NCI-H446 treated with DMSO at 0.1 percent for 48 hours (cell line): ENCODE measurements around the gene TPPP2.

Experiments
- DNase-seq: peaks from one replicate; lab custom pipeline; 2025; lab: John Stamatoyannopoulos, UW

TPPP2 gene

GRCh38 chr14:21057803-21058675 is 28.0 kb downstream of the TPPP2 start, which contains the start of gene RNASE8:
Gene RNASE8 (plus strand): TSS chr14:21057822. CDS start chr14:21057893, 71 bp downstream.
- no peak for DNase-seq

DNA sequence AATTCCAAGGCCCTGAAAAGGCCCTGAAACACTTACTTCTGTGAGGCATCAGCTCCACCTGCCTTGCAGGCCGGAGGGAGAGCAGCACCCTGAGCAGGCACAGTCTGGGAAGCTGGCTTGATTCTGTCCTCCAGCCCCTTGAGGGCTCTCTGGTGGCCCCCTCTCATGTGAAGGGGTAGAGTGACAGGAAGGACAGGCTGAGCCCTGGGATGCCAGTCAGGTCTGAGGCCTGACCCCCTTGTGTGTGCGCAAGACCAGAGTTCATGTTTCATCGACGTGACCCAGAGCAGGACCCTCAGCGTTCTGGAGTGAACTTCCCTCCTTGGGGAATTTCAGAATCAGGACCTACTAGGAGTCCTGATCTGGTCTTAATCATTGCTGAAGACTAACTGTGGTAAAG is 28.9 kb downstream of the TPPP2 start:
- no peak for DNase-seq

- no peak for DNase-seq
Observed at GRCh38 chr14:21059842-21060613, 30.0 kb downstream of the TPPP2 start.

DNA sequence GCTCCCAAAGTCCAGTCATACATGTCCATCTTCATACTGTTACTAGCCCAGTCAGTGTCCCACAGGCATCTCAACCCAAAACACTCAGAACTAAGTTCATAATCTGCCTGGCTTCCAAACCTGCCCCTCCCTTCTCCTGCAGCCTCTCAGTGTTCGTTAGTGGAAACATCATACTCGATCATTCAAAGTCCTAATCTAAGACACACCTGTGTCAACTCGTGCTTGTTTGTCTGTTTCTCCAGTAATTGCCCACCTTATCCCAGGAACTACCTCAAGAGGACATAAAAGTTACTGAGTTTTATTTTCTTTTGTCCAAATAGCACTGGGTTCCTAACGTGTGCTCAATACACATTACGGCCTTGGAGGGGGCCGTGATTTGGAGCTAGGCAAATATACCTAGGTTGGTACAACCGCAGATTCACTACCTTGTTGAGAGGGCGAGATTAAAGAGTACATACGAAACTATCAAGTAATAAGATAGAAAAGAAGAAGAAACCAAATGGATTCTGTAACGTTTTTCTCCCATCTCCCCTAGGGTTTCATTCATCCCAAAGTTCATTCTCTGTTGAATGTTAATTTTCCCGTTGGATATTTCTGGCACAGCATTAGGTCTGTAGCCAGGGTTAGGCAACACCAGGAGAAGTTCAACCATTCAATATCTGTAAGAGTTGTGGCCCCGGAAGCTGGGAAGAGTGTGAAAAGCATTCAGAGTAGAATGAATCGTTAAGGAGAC is 30.8 kb downstream of the TPPP2 start:
- DNase-seq = no peak

- DNase-seq = no peak
Observed at GRCh38 chr14:21061347-21061668, 31.3 kb downstream of the TPPP2 start.

- peak; percentile 18 for DNase-seq
Observed at GRCh38 chr14:21063479-21063878, 33.5 kb downstream of the TPPP2 start.

GRCh38 chr14:21066882-21067502 is 37.0 kb downstream of the TPPP2 start:
- no peak for DNase-seq

- peak; percentile 27 for DNase-seq
Observed at GRCh38 chr14:21068521-21069387, 38.7 kb downstream of the TPPP2 start.

DNA sequence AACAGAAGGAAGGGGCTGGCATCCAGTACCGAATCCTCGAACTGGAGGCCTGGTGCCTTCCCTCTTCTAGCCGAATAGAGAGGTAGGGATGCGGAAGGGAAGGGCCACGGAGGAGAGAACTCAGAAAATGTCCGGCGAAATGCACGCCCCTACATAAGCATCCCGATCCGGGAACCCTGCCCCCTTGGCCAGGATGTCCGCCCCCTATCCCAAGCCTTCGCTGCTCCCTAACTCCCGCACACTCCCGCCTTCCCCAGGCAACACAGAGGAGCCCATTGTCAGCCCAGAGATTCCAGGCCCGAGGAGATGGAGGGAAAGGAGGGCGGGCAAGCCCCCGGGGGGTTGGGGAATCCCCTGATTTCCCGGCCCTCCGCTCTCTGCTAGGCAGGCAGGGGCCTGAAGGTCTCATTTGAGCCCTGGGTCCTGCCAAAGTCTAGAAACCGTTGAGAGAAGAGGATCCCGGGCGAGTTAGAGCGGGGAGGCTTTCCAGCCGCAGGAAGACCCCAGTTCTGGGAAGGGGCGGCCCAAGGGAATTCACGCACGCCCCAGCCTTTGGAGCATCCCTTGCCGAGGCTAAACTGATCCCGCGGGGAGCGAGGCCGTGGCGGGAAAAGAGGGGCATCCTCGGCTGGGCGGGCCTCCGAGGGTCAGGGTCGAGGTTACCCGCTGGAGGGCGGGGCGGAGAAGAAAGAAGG is 39.5 kb downstream of the TPPP2 start:
- no peak for DNase-seq

- no peak for DNase-seq
Observed at GRCh38 chr14:21070083-21070609, 40.1 kb downstream of the TPPP2 start, which contains the start of gene ARHGEF40. Gene ARHGEF40 (plus strand): TSS chr14:21070304. CDS start chr14:21070397, 93 bp downstream.

DNA sequence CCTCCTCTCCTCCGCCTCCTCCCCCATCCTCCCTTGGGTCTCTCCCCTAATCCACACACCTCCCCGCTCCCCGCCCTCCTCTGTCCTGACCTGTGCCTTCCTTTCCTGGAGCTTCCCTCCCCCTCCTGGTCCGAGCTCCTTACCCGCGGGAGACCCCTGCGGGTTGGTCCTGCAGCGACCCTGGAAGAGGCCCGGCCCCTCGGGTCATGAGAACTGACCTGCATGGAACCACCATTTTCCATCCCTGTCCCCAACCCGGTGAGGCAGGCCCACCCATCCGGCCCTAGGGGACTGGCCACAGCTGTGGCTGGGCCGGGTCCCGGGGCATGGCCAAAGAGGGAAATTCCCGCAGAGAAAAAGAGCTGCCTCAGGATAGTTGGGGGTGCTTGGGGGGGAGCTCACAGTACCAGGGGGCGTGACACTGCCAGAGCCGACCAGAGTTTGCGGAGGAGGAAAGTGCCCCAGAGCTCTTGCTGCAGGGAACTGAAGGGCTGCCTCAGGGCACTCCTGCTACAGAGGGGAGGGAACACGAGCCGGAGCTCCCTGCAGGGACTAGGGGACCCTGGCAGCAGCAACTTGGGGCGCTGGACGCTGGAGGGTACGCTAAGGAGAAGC is 40.7 kb downstream of the TPPP2 start:
- DNase-seq = no peak

GRCh38 chr14:21071225-21072030 is 41.4 kb downstream of the TPPP2 start:
- DNase-seq = peak; percentile 56

DNA sequence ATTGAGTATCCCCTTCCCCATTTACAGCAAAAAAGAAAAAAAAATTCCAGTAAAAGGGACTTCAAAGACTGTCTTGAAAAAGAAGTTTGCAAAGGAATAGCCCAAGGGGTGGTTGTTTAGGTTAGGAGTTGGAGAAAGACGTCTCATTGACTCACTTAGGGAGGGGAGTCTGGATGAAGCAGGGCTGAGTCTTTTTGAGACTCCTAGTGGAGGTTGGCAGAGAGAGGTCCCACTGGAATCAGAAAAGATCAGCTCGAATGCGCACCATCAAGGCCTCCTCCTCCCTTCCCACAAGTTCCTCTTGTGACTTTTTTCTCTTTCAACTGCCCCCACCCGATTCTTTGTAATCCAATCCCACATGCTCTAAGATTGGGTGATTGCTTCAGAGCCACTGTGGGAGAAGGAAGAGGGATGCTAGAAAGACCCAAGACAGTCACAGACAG is 42.0 kb downstream of the TPPP2 start:
- no peak for DNase-seq

DNA sequence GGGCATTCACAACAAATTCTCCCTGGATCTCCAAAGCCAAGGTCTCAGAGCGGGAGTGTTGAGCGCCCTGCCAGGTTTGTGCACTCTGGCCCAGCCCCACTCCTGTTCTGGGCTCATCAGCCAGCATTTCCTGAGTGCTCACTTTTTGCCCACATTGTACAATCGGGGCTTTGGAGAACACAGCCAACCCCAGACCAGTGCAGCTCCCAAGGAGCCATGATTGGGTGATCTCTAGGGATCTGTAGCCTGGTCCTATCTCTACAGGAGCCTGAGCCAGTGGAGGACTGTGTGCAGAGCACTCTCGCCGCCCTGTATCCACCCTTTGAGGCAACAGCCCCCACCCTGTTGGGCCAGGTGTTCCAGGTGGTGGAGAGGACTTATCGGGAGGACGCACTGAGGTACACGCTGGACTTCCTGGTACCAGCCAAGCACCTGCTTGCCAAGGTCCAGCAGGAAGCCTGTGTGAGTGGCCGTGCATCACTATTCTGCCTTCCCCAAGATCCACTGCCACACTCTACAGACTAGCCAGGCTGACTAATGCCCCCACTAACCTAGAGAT is 42.8 kb downstream of the TPPP2 start:
- no peak for DNase-seq

GRCh38 chr14:21073921-21074320 is 43.9 kb downstream of the TPPP2 start:
- DNase-seq = no peak

GRCh38 chr14:21074398-21075272 is 44.6 kb downstream of the TPPP2 start:
- DNase-seq = no peak

DNA sequence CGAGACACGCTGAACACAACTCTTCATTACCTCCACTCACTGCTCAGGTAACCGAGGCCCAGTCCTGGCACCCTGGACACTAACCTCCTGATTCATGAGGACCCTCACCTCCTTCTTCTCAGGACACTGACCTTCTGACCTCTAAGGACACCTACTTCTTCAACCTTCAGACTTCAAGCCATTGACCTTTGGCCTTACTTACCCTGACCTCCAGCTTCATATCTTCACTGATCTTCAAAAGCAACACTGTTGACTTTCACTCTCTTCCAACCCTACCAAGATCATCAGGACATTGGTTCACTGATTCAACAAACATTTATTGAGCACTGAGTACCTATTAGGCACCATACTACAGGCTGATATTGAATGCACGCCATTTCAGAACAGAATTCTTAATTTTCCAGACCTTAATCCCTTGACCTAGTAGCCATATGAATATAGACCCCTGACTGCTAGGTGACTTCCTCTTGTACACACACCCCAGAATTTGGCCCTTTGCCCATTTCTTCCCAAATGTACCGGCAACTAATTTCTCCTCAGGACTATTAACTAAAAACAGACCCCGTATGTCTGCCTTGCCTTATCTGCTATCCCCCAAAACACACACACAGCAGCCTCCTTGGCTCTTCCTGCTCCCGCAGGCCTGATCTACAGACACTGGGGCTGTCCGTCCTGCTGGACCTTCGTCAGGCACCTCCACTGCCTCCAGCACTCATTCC is 45.9 kb downstream of the TPPP2 start:
- no peak for DNase-seq
